Heart left ventricle (tissue), 16 donors: ENCODE results near the gene JAK3. TPM values are rescaled to one million over a fixed set of nuclear protein-coding genes. Genes with fewer than 3 reads are reported as not detected.
A peak's percentile ranks its signal among the peaks of the same experiment; 100 is the strongest.

Source experiments
- ATAC-seq, 4 donors: fragments of 200-7000 bp; cut with Tn5 transposase; one replicate each; pipeline ENCODE4 v1.9.1; 2020 to 2022; ENCODE audit warnings: moderate library complexity in 4 of 4, mild to moderate bottlenecking in 3 of 4, moderate number of reproducible peaks in 1 of 4
- DNase-seq, 5 donors: peaks; one replicate each; pipeline ENCODE4 v3.0.0-alpha.2; 2020
- H3K27ac ChIP-seq, 12 donors: fragments of 200-600 bp; sonication (generic) in 4 of 12; one replicate each; pipeline versions ENCODE4 v1.5.0 to v1.8.0; 2016 to 2022; ENCODE audit warnings: mild to moderate bottlenecking in 2 of 12
- H3K27me3 ChIP-seq, 9 donors: fragments of 200-600 bp; sonication (generic) in 2 of 9; one replicate each; pipeline versions ENCODE4 v1.5.1 to v1.8.0; 2016 to 2022; ENCODE audit warnings: mild to moderate bottlenecking in 3 of 9
- H3K36me3 ChIP-seq, 9 donors: fragments of 200-600 bp; sonication (generic) in 2 of 9; one replicate each; pipeline versions ENCODE4 v1.5.0 to v1.8.0; 2018 to 2022; ENCODE audit warnings: mild to moderate bottlenecking in 2 of 9
- H3K4me1 ChIP-seq, 12 donors: fragments of 200-600 bp; sonication (generic) in 4 of 12; one replicate each; pipeline versions ENCODE4 v1.5.0 to v1.8.0; 2016 to 2022; ENCODE audit warnings: mild to moderate bottlenecking in 3 of 12
- H3K4me3 ChIP-seq, 12 donors: fragments of 200-600 bp; sonication (generic) in 4 of 12; one replicate each; pipeline versions ENCODE4 v1.5.0 to v1.8.0; 2017 to 2022; ENCODE audit warnings: mild to moderate bottlenecking in 9 of 12, moderate library complexity in 4 of 12
- H3K9me3 ChIP-seq, 12 donors: fragments of 200-600 bp; sonication (generic) in 4 of 12; one replicate each; pipeline versions ENCODE4 v1.5.0 to v1.8.0; 2016 to 2022; ENCODE audit warnings: mild to moderate bottlenecking in 1 of 12
- POLR2A ChIP-seq, 2 donors: fragments of 450-650 bp; IDR thresholded peaks; one replicate each; pipeline ENCODE4 v1.6.1; 2017; ENCODE audit warnings: antibody characterized with exemption in 2 of 2, mild to moderate bottlenecking in 2 of 2, moderate library complexity in 2 of 2
- WGBS, 4 donors: extraction: QIAGEN DNeasy Blood & Tissue Kit in 2 of 4; methylation state at CpG; one replicate each; pipeline versions ENCODE4 v1.1.5 to v1.1.7; 2013 to 2018; 5-methylcytosine and 5-hydroxymethylcytosine counted together
- intact Hi-C, 10 donors: fragments of 100-400 bp; cut with DNase I; formaldehyde crosslinking; loops; one replicate each; pipeline versions ENCODE4 v1.11.1 to v1.14.2; 2022
- polyA plus RNA-seq, 2 donors: library from polyadenylated mRNA; stranded (reverse); fragments of 200-250 nt; gene quantifications; one replicate each; pipeline ENCODE4 v1.2.3, GENCODE V29; 2013
- total RNA-seq, 9 donors: library from RNA; depleted of rRNA in 2 of 9; stranded (reverse); fragments of >200 nt in 2 of 9; fragmentation: NEBNext Ultra II Directional in 3 of 9; extraction: Animal tissue kit (Norgen Biotek cat#: 25700) in 3 of 9; gene quantifications; one replicate each; pipeline versions ENCODE4 v1.1.0 to v1.2.4, GENCODE V29; 2016 to 2023
- TF ChIP-seq, protein P1 (sequence below), 12 donors: fragments of 200-600 bp; sonication (generic) in 4 of 12; IDR thresholded peaks; one replicate each; pipeline versions ENCODE4 v1.5.0 to v1.8.0; 2018 to 2022; ENCODE audit warnings: antibody characterized with exemption in 12 of 12, mild to moderate bottlenecking in 5 of 12
- donor health status: ischemic (EF 13 %, LVEDD 7.1; RV severe dilation, severe dysfunction).
- donor health status: healthy with polysubstance abuse.
- donor health status: DM: no; HTN: yes; CAD: no.
- donor health status: DM: no; HTN: no; CAD: no.
- donor health status: ischemic (EF 25% LVEDD 6.9; RV normal size, moderate dysfunction).
- donor health status: ischemic (EF 25% LVEDD 5.7; RV mildly dilated, moderate dysfunction).
- donor health status: healthy.
- donor health status: DM: yes; HTN: yes; CAD: no.
- donor health status: ischemic (EF 35%, LVEDD 5.7; RV mildly dilated, moderate dysfunction).
- donor health status: nonischemic (EF 11% LVEDD 7.7; RV severe dilation, severe dysfunction).
- donor health status: DM: yes; HTN: yes; CAD: no.
- donor health status: PGD.
- donor health status: ischemic (EF 29% LVEDD 5.4; RV normal size, mild dysfunction).
- donor health status: nonischemic (EF 23%, LVEDD 6.1; RV moderate dilation, normal function).

JAK3 gene
- total and polyA plus RNA-seq, 11 donors: 0.77 to 29.2 (median 1.8) TPM

DNA sequence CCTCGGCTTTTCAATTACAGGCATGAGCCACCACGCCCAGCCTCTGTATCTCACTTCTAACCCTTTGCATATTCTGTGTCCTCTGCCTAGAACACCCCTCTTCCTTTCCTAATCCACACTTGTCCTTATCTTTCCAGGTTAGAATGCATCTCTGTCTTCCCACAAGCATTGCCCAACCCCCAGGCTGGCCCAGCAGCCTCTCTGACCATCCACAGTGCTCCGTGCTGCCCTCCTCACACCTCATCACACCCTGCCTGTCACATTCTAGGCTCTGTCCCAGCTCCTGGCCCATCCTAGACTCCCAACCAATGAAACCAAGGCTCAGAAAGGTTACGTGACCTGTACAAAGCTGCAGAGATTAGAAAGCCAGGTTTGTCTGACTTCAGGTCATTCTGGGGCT, 11.3 kb downstream of the JAK3 start:
- peak in 1 of 4 donors; percentile 52 for ATAC-seq
- Histone ChIP-seq H3K9me3 (no peaks in the 10 kb centered on the region), H3K4me3 (no peak overlapping the region), H3K27me3 (peaks cover 0 to 38% (median 9%) of the 10 kb centered on the region in 9 donors), H3K27ac (no peak overlapping the region), H3K36me3 (peaks cover 0 to 95% (median 0%) of the 10 kb centered on the region in 9 donors), H3K4me1 (peaks cover 0 to 5% (median 0%) of the 10 kb centered on the region in 12 donors)
- no peak for DNase-seq
- TF ChIP-seq, protein P1, sequence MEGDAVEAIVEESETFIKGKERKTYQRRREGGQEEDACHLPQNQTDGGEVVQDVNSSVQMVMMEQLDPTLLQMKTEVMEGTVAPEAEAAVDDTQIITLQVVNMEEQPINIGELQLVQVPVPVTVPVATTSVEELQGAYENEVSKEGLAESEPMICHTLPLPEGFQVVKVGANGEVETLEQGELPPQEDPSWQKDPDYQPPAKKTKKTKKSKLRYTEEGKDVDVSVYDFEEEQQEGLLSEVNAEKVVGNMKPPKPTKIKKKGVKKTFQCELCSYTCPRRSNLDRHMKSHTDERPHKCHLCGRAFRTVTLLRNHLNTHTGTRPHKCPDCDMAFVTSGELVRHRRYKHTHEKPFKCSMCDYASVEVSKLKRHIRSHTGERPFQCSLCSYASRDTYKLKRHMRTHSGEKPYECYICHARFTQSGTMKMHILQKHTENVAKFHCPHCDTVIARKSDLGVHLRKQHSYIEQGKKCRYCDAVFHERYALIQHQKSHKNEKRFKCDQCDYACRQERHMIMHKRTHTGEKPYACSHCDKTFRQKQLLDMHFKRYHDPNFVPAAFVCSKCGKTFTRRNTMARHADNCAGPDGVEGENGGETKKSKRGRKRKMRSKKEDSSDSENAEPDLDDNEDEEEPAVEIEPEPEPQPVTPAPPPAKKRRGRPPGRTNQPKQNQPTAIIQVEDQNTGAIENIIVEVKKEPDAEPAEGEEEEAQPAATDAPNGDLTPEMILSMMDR (IDR thresholded peaks at IDR 0.05): no peak
- no peak for TF ChIP-seq POLR2A (IDR thresholded peaks at IDR 0.05)
- WGBS, 4 donors: 58 to 67% (median 65%) methylated on average over 4 of the region's 4 CpGs
- intact Hi-C loops: no loop called here

DNA sequence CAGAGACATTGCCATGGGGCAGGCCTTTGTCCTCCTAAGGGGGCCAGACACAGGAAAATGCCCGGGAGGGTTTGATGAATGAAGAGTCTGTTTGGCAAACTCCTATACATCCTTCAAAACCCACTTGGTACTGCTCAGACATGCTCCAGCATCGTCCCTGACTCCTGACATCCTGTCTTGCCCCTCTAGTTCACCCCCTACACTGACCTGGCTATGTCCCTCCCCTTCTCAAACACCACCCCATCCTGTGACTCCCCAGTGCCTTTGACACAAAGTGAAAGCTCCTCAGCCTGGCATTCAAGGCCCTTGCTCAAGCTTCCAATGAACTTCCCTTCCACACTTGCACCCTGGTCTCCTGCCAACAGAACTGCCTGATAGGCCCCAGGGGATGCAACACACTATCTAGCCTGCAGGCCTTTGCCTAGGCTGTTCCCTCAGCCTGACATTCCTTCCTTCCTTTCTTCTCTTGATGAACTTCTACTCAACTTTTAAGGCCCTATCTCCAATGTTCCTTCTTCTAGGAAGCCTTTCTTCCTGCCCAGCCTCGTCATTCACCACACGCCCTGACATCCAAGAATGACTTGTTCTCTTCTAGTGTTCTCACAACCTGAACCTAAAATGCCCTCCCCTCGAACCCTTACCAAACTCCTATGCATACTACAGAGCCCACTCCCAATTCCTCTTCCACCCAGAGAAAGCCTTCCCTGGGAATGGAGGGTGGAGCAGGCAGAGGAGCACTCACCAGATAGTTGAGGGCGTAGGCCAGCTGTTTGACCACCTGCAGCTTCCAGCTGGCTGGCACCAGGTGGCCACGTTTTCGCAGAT, 12.4 kb downstream of the JAK3 start:
- Histone ChIP-seq H3K27me3 (peaks cover 0 to 29% (median 3%) of the 10 kb centered on the region in 9 donors), H3K36me3 (peaks cover 0 to 90% (median 0%) of the 10 kb centered on the region in 9 donors), H3K4me3 (no peak overlapping the region), H3K4me1 (peaks cover 0 to 9% (median 0%) of the 10 kb centered on the region in 12 donors), H3K9me3 (no peaks in the 10 kb centered on the region), H3K27ac (no peak overlapping the region)
- WGBS, 4 donors: 76 to 83% (median 77%) methylated on average over 8 of the region's 8 CpGs
- no peak for TF ChIP-seq POLR2A (IDR thresholded peaks at IDR 0.05)
- TF ChIP-seq, protein P1 (IDR thresholded peaks at IDR 0.05): no peak
- no peak for ATAC-seq
- DNase-seq: no peak
- intact Hi-C loops: no loop called here

DNA sequence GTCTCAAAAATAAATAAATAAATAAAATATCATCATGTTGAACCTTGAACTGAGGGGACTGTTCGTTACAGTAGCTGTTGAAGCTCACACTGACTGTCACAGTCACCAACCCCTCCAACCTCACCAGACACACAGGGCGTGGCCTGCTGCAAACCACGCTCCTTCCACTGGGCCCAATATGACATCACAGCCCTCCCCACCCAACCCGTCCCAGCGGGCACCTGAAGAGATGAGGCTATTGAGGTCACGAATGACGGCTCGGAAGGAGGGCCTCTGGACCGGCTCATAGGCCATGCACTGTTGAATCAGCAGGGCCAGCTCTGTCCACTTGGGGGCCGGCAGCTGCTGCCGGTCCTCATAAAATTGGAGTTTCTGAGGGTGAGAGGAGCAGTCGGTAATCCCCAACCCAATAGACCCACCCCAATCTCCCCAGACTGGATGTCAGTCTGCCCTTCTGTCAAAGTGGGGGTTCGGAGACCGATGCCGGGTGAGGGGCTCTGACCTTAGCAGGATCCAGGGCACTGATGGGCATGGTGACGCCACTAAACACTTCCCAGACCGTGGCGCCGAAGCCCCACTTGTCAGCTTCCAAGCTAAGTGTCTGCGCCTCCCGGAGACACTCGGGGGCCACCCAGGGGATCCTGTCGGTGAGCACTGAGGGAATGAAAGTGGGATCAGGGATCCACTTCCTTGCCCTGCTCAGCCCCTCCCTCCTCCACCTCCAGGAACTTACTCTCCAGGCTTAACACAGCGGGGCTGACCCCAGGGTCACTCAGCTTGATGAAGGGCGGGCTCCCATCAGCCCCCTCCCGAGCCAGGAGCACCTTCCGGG, 13.2 kb downstream of the JAK3 start:
- no peaks in the 10 kb centered on the region for H3K9me3 ChIP-seq
- no peak for TF ChIP-seq POLR2A (IDR thresholded peaks at IDR 0.05)
- TF ChIP-seq, protein P1 (IDR thresholded peaks at IDR 0.05): no peak
- ATAC-seq (no peak), DNase-seq (no peak)
- peaks cover 0 to 30% (median 6%) of the 10 kb centered on the region in 9 donors for H3K27me3 ChIP-seq
- H3K27ac ChIP-seq: no peak overlapping the region
- WGBS, 4 donors: 61 to 81% (median 79%) methylated on average over 16 to 27 of the region's 27 CpGs
- intact Hi-C loops: no loop called here
- peaks cover 0 to 91% (median 0%) of the 10 kb centered on the region in 9 donors for H3K36me3 ChIP-seq
- peaks cover 0 to 16% (median 0%) of the 10 kb centered on the region in 12 donors for H3K4me1 ChIP-seq
- no peak overlapping the region for H3K4me3 ChIP-seq
